ENCODE data around the gene CYS1. TPM values are rescaled to one million over a fixed set of nuclear protein-coding genes. Genes with fewer than 3 reads are reported as not detected.
"Not testable (repeated sequence)": the region's sequence is repeated elsewhere in the genome, so short reads cannot be mapped to it uniquely, and the experiment has no call there.

Gene CYS1
- total RNA-seq, 1 donor = not detected

DNA sequence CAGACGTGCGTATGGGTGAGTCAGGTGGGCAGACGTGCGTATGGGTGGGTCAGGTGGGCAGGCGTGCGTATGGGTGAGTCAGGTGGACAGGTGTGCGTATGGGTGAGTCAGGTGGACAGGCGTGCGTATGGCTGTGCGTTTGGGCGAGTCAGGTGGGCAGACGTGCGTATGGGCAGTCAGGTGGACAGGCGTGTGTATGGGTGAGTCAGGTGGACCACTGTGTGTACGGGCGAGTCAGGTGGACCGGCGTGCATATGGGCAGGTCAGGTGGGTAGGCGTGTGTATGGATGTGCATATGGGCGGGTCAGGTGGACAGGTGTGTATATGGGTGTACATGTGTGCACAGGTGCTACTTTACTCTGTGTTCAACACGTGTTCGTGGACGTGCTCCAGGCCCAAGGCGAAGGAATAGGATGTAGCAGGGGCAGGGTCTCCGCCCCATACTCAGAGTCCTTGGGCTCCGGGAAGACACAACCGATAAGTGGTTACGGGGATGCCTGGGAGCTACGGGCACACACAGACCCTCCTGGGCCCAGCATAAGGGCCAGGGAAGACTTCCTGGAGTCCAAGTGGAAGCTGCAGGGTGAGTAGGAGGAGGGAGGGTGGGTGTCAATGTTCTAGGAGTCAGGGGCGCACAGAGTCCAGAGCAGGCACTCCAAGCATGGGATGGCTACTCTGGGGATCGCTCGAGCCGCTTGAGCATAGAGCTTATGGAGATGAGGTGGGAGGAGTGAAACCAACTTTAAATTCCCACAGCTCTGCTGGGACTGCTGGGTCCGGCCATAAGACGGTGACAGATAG lies 64.0 kb downstream of the CYS1 start:
- DNase-seq (ENCODE audit: low read depth in 2 of 3, low spot score in 2 of 3) = no peak

DNA sequence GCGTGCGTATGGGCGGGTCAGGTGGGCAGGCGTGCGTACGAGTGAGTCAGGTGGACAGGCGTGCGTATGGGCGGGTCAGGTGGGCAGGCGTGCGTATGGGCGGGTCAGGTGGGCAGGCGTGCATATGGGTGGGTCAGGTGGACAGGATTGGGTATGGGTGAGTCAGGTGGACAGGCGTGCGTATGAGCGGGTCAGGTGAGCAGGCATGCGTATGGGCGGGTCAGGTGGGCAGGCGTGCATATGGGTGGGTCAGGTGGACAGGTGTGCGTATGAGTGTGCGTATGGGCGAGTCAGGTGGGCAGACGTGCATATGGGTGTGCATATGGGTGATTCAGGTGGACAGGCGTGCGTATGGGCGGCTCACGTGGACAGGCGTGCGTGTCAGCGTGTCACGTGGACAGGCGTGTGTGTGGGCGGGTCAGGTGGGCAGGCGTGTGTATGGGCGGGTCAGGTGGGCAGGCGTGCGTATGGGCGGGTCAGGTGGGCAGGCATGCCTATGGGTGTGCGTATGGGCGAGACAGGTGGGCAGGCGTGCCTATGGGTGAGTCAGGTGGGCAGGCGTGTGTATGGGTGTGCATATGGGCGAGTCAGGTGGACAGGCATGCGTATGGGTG lies 64.7 kb downstream of the CYS1 start:
- not testable (repeated sequence) for DNase-seq (ENCODE audit: low read depth in 2 of 3, low spot score in 2 of 3)

- DNase-seq (ENCODE audit: low read depth in 2 of 3, low spot score in 2 of 3) = no peak
These were observed 65.6 kb downstream of the CYS1 start for GRCh38 chr2:10014418-10015190.

DNA sequence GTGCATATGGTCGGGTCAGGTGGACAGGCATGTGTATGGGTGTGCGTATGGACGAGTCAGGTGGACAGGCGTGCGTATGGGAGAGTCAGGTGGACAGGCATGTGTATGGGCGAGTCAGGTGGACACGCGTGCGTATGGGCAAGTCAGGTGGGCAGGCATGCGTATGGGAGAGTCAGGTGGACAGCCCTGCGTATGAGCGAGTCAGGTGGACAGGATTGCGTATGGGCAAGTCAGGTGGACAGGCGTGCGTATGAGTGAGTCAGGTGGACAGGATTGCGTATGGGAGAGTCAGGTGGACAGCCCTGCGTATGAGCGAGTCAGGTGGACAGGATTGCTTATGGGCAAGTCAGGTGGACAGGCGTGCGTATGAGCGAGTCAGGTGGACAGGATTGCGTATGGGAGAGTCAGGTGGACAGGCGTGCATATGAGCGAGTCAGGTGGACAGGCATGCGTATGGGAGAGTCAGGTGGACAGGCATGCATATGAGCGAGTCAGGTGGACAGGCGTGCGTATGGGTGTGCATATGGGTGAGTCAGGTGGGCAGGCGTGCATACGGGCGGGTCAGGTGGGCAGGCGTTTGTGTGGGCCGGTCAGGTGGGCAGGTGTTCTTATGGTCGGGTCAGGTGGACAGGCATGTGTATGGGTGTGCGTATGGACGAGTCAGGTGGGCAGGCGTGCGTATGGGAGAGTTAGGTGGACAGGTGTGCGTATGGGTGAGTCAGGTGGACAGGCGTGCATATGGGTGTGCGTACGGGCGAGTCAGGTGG lies 66.4 kb downstream of the CYS1 start:
- not testable (repeated sequence) for DNase-seq (ENCODE audit: low read depth in 2 of 3, low spot score in 2 of 3)

DNA sequence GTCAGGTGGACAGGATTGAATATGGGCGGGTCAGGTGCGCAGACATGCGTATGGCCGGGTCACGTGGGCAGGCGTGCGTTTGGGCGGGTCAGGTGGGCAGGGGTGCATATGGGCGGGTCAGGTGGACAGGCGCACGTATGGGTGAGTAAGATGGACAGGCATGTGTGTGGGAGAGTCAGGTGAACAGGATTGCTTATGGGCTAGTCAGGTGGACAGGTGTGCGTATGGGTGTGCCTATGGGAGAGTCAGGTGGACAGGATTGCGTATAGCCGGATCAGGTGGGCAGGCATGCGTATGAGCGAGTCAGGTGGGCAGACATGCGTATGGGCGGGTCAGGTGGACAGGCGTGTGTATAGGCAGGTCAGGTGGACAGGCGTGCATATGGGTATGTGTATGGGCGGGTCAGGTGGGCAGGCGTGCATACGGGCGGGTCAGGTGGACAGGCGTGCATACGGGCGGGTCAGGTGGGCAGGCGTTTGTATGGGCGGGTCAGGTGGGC lies 67.2 kb downstream of the CYS1 start:
- no peak for DNase-seq (ENCODE audit: low read depth in 2 of 3, low spot score in 2 of 3)

DNA sequence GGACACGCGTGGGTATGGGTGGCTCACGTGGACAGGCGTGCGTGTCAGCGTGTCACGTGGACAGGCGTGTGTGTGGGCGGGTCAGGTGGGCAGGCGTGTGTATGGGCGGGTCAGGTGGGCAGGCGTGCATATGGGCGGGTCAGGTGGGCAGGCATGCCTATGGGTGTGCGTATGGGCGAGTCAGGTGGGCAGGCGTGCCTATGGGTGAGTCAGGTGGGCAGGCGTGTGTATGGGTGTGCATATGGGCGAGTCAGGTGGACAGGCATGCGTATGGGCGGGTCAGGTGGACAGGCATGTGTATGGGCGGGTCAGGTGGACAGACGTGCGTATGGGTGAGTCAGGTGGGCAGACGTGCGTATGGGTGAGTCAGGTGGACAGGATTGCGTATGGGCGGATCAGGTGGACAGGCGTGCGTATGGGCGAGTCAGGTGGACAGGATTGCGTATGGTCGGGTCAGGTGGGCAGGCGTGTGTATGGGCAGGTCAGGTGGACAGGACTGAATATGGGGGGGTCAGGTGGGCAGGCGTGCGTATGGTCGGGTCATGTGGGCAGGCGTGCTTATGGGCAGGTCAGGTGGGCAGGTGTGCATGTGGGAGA lies 67.7 kb downstream of the CYS1 start:
- DNase-seq (ENCODE audit: low read depth in 2 of 3, low spot score in 2 of 3) = not testable (repeated sequence)

DNA sequence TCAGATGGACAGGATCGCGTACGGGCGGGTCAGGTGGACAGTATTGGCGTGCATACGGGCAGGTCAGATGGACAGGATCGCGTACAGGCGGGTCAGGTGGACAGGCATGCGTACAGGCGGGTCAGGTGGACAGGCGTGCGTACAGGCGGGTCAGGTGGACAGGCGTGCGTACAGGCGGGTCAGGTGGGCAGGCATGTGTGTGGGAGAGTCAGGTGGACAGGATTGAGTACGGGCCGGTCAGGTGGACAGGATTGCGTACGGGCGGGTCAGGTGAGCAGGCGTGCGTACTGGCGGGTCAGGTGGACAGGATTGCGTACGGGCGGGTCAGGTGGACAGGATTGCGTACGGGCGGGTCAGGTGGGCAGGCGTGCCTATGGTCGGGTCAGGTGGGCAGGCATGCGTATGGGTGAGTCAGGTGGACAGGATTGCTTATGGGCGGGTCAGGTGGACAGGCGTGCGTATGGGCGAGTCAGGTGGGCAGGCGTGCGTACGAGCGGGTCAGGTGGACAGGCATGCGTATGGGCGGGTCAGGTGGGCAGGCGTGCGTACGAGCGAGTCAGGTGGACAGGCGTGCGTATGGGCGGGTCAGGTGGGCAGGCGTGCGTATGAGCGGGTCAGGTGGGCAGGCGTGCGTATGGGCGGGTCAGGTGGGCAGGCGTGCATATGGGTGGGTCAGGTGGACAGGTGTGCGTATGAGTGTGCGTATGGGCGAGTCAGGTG lies 68.4 kb downstream of the CYS1 start:
- DNase-seq (ENCODE audit: low read depth in 2 of 3, low spot score in 2 of 3) = not testable (repeated sequence)

DNA sequence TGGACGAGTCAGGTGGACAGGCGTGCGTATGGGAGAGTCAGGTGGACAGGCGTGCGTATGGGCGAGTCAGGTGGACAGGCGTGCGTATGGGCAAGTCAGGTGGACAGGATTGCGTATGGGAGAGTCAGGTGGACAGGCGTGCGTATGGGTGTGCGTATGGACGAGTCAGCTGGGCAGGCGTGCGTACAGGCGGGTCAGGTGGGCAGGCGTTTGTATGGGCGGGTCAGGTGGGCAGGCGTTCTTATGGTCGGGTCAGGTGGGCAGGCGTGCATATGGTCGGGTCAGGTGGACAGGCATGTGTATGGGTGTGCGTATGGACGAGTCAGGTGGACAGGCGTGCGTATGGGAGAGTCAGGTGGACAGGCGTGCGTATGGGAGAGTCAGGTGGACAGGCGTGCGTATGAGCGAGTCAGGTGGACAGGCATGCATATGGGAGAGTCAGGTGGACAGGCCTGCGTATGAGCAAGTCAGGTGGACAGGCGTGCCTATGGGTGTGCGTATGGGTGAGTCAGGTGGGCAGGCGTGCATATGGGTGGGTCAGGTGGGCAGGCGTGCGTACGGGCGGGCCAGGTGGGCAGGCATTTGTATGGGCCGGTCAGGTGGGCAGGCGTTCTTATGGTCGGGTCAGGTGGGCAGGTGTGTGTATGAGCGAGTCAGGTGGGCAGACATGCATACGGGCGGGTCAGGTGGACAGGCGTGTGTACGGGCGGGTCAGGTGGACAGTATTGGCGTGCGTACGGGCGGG lies 69.2 kb downstream of the CYS1 start:
- DNase-seq (ENCODE audit: low read depth in 2 of 3, low spot score in 2 of 3) = not testable (repeated sequence)

DNA sequence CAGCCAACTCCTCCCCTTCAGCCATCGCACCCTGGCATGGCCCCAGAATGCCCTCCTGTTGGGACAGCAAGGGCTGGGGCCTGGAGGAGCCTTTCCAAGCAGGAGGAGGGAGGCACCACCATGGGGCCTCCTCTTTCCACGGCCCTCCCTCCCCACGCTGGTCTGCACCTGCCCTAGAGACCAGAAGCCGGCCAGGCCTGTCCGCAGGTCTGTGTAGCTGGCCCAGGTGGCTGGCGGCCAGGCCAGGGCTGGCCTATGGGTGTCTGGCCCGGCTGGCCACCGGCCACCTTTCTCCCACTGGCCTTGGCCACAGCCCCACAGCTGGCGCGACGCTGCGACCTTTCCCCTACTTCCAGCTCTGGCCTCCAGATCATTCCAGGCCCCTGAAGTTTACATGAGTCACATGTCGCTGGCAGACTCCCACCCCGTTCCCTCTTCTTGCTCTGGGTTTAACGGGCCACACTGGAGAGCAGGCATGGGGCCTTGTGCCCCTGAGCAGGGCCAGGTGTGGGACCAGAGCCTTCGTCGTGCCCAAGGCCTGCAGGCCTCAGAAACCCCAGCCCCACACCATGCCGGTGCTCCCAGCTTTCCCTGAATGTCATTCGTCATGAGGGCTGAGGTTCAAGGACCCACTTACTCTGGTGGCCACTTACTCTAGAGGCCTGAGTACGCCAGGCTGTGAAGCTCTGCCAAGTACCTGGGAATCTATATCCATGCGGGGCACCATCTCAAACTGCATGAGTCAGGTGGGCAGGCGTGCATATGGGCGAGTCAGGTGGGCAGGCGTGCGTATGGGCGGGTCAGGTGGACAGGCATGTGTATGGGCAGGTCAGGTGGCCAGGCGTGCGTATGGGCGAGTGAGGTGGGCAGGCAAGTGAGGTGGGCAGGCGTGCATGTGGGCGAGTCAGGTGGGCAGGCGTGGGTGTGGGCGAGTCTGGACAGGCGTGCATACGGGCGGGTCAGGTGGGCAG lies 70.1 kb downstream of the CYS1 start:
- no peak for DNase-seq (ENCODE audit: low read depth in 2 of 3, low spot score in 2 of 3)

DNA sequence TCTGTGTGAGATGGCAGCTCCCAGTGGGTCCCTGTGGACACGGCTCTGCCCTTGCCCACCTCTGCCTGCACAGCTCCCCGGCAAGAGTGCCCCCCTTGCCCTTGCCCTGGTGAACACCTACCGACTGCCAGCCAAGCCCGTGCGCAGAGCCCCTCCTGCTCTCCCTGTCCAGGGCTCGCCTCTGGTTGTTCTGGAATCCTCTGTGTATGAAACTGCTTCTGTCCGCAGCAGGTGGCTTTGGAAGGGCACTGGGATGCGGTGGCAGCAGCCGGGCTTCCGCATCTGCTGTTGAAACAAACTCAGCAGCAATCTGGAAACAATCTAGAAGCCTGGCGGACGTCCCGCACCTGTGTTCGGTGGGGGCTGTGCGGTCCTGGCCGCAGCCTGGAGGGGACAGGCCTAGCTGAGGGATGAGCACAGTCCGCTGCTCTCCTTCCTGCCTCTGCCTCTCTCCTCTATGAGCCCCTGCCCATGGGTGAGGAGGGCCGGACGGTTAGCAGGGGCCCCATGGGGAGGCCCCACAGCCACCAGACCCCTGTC lies 70.9 kb downstream of the CYS1 start:
- DNase-seq (ENCODE audit: low read depth in 2 of 3, low spot score in 2 of 3) = no peak

DNA sequence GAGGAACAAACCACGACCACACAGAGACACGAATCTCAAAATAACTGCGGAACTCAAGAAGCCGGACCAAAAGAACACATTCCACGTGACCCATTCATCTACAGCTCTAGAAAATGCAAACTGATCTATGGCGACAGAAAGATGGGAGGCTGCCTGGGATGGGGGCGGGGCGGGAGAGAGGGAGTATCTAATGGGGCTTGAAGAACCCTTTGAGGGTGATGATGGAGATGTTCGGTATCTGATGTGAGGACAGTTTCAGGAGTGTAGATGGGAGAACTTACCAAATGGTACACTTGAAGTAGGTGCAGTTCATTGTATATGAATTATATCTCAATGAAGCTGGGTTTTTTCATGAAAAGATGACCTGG lies 71.4 kb downstream of the CYS1 start:
- DNase-seq (ENCODE audit: low read depth in 2 of 3, low spot score in 2 of 3) = no peak

- DNase-seq (ENCODE audit: low read depth in 2 of 3, low spot score in 2 of 3) = no peak
These were observed 72.0 kb downstream of the CYS1 start for GRCh38 chr2:10007921-10008808.

DNA sequence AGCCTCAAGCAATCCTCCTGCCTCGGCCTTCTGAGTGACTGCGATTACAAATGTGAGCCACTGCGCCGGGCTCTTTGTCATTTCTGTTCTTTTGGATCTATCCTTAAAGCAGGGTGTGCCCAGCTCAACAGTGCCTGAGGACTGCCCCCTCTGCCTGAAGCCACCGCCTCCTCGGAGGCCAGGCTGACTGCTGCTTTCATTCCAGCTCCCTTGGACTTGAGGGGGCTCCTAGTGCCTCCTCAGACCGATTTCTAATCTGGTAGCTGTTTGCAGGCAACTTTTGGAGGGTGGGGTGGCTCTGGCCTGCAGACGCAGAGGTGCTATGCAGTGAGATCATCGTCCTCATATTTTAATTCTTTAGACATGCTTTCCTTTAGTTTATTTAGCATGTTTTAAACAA lies 72.8 kb downstream of the CYS1 start:
- no peak for DNase-seq (ENCODE audit: low read depth in 2 of 3, low spot score in 2 of 3)

Measured in hematopoietic multipotent progenitor cell (in vitro differentiated cells).